T-cell (primary cell): ENCODE measurements around the gene ENTHD1. TPM values are rescaled to one million over a fixed set of nuclear protein-coding genes. Genes with fewer than 3 reads are reported as not detected.

Experiments
- total RNA-seq, 35 experiments: library from RNA in 6 of 35; stranded (reverse) in 6 of 35; fragments of 120-200 nt in 1 of 35; gene quantifications; one replicate each; pipeline versions ENCODE4 v1.2.1 to v1.2.4 and lab custom pipeline; 2013 to 2026

Gene ENTHD1
- total RNA-seq, 5 donors from 2014 or later (not counting 1 experiment from before 2014, with no cell fraction given) = 0.13 to 0.36 (median 0.20) TPM

Other genes starting within 250 kb of the ENTHD1 start
- 100 to 1,000 TPM; 138 to 199 (median 157) TPM for gene GRAP2, start 7.3 kb upstream of the ENTHD1 start, total RNA-seq
- gene TMA7B, start 66.6 kb upstream of the ENTHD1 start, total RNA-seq = 10 to 100 TPM in 2 of 5 donors, 1 to 10 TPM in 3; 7.8 to 18.9 (median 9.0) TPM
- gene FAM83F, start 101.2 kb upstream of the ENTHD1 start, total RNA-seq = 1 to 10 TPM in 2 of 5 donors, under 1 TPM in 3; 0.26 to 4.9 (median 0.79) TPM